H9 (cell line): ENCODE measurements around the gene PRR29. TPM values are rescaled to one million over a fixed set of nuclear protein-coding genes. Genes with fewer than 3 reads are reported as not detected.
"Not testable (repeated sequence)": the region's sequence is repeated elsewhere in the genome, so short reads cannot be mapped to it uniquely, and the experiment has no call there.

Experiments used
- DNase-seq: peaks from one replicate; pipeline ENCODE4 v3.0.0-alpha.2; 2017
- H2AFZ ChIP-seq: one replicate; pipeline ENCODE4 v1.6.1; 2013; ENCODE audit warnings: mild to moderate bottlenecking, low read length, control low read depth, moderate library complexity
- H2AK5ac ChIP-seq: 2 replicates; pipeline ENCODE4 v1.6.1; 2013; ENCODE audit warnings: low read length, control low read depth, mixed read lengths; ENCODE audit not compliant: insufficient read length
- H2BK120ac ChIP-seq: one replicate; pipeline ENCODE4 v1.6.1; 2013; ENCODE audit warnings: low read depth, mild to moderate bottlenecking, low read length, control low read depth, inconsistent platforms; ENCODE audit not compliant: poor library complexity, severe bottlenecking
- H2BK12ac ChIP-seq: 2 replicates; pipeline ENCODE4 v1.6.1; 2013; ENCODE audit warnings: low read length, control low read depth, mixed read lengths, low read depth; ENCODE audit not compliant: insufficient read length
- H2BK15ac ChIP-seq: 2 replicates; pipeline ENCODE4 v1.6.1; 2013; ENCODE audit warnings: low read depth, low read length, control low read depth
- H2BK20ac ChIP-seq: one replicate; pipeline ENCODE4 v1.6.1; 2013; ENCODE audit warnings: low read depth, mild to moderate bottlenecking, low read length, control low read depth, inconsistent platforms; ENCODE audit not compliant: poor library complexity, severe bottlenecking
- H2BK5ac ChIP-seq: 2 replicates; pipeline ENCODE4 v1.6.1; 2013; ENCODE audit warnings: low read length, control low read depth, mixed read lengths; ENCODE audit not compliant: insufficient read length
- H3K14ac ChIP-seq: 2 replicates; pipeline ENCODE4 v1.6.1; 2013; ENCODE audit warnings: low read length, control low read depth; ENCODE audit not compliant: insufficient read depth
- H3K18ac ChIP-seq: 2 replicates; pipeline ENCODE4 v1.6.1; 2013; ENCODE audit warnings: low read depth, mild to moderate bottlenecking, mixed read lengths, low read length, control low read depth; ENCODE audit not compliant: insufficient read length
- H3K23ac ChIP-seq: 2 replicates; pipeline ENCODE4 v1.6.1; 2013; ENCODE audit warnings: low read length, control low read depth, mixed read lengths, low read depth; ENCODE audit not compliant: insufficient read length
- H3K23me2 ChIP-seq: 2 replicates; pipeline ENCODE4 v1.6.1; 2013; ENCODE audit warnings: low read depth, mild to moderate bottlenecking, mixed read lengths, low read length, control low read depth; ENCODE audit not compliant: insufficient read length, poor library complexity, severe bottlenecking
- H3K27ac ChIP-seq: 2 replicates; pipeline ENCODE4 v1.5.1; 2013; ENCODE audit warnings: low read length, control low read depth, mixed read lengths, low read depth; ENCODE audit not compliant: insufficient read length
- H3K27me3 ChIP-seq: 2 replicates; pipeline ENCODE4 v1.6.1; 2013; ENCODE audit warnings: low read length, control low read depth, inconsistent platforms; ENCODE audit not compliant: insufficient read depth
- H3K4ac ChIP-seq: 2 replicates; pipeline ENCODE4 v1.6.1; 2013; ENCODE audit warnings: low read depth, mild to moderate bottlenecking, control low read depth, inconsistent platforms, low read length, moderate library complexity
- H3K4me1 ChIP-seq: 2 replicates; pipeline ENCODE4 v1.6.1; 2013; ENCODE audit warnings: low read length, control low read depth, inconsistent platforms; ENCODE audit not compliant: insufficient read depth
- H3K4me2 ChIP-seq: 2 replicates; pipeline ENCODE4 v1.6.1; 2013; ENCODE audit warnings: low read length, control low read depth, mixed read lengths; ENCODE audit not compliant: insufficient read length, insufficient read depth
- H3K56ac ChIP-seq: 2 replicates; pipeline ENCODE4 v1.6.1; 2013; ENCODE audit warnings: low read depth, mild to moderate bottlenecking, mixed read lengths, low read length, control low read depth; ENCODE audit not compliant: insufficient read length
- H3K79me1 ChIP-seq: 2 replicates; pipeline ENCODE4 v1.6.1; 2013; ENCODE audit warnings: low read depth, mild to moderate bottlenecking, moderate library complexity, low read length, control low read depth, inconsistent platforms; ENCODE audit not compliant: insufficient read depth, poor library complexity, severe bottlenecking
- H3K79me2 ChIP-seq: 2 replicates; pipeline ENCODE4 v1.6.1; 2013; ENCODE audit warnings: low read length, control low read depth, inconsistent platforms; ENCODE audit not compliant: insufficient read depth
- H3K9ac ChIP-seq: 2 replicates; pipeline ENCODE4 v1.6.1; 2013; ENCODE audit warnings: low read length, control low read depth, mixed read lengths; ENCODE audit not compliant: insufficient read length; ENCODE audit errors: extremely low read depth
- H3K9me3 ChIP-seq: one replicate; pipeline ENCODE4 v1.6.1; 2013; ENCODE audit warnings: low read depth, low read length, inconsistent platforms; ENCODE audit not compliant: control insufficient read depth
- H3T11ph ChIP-seq: one replicate; pipeline ENCODE4 v1.6.1; 2013; ENCODE audit warnings: mild to moderate bottlenecking, low read length, control low read depth, inconsistent platforms
- H4K20me1 ChIP-seq: one replicate; pipeline ENCODE4 v1.6.1; 2013; ENCODE audit not compliant: control insufficient read depth, insufficient read length, insufficient read depth
- H4K5ac ChIP-seq: 2 replicates; pipeline ENCODE4 v1.6.1; 2013; ENCODE audit warnings: low read depth, mild to moderate bottlenecking, mixed read lengths, low read length, control low read depth; ENCODE audit not compliant: insufficient read length
- H4K8ac ChIP-seq: replicated peaks from 2 replicates; pipeline ENCODE4 v1.6.1; 2013; ENCODE audit warnings: low read length, control low read depth, mixed read lengths, low read depth; ENCODE audit not compliant: insufficient read length
- H4K91ac ChIP-seq: 2 replicates; pipeline ENCODE4 v1.6.1; 2013; ENCODE audit warnings: low read depth, mild to moderate bottlenecking, moderate library complexity, mixed read lengths, low read length, control low read depth; ENCODE audit not compliant: insufficient read length
- H3K27ac Mint-ChIP-seq, 3 experiments: 2 replicates in 2 of 3; 3 replicates in 1 of 3; pipeline ENCODE4 v1.8.0; 2020 to 2021; ENCODE audit warnings: mixed read lengths in 3 of 3, mild to moderate bottlenecking in 1 of 3, moderate library complexity in 1 of 3
- H3K27me3 Mint-ChIP-seq: 2 replicates; pipeline ENCODE4 v1.8.0; 2021; ENCODE audit warnings: low read depth, mild to moderate bottlenecking, moderate library complexity, mixed read lengths
- H3K36me3 Mint-ChIP-seq, 3 experiments: 2 replicates in 2 of 3; 3 replicates in 1 of 3; pipeline ENCODE4 v1.8.0; 2020 to 2021; ENCODE audit warnings: low read depth in 3 of 3, mixed read lengths in 3 of 3; ENCODE audit not compliant: insufficient read depth in 1 of 3
- H3K4me1 Mint-ChIP-seq, 2 experiments: 2 replicates each; pipeline ENCODE4 v1.8.0; 2020; ENCODE audit warnings: mixed read lengths in 2 of 2
- H3K4me3 Mint-ChIP-seq, 2 experiments: 2 replicates in 1 of 2; 3 replicates in 1 of 2; pipeline ENCODE4 v1.8.0; 2020 to 2021; ENCODE audit warnings: mild to moderate bottlenecking in 2 of 2, mixed read lengths in 2 of 2, moderate library complexity in 1 of 2
- H3K9me3 Mint-ChIP-seq, 2 experiments: 2 replicates in 1 of 2; 3 replicates in 1 of 2; pipeline ENCODE4 v1.8.0; 2020; ENCODE audit warnings: mild to moderate bottlenecking in 2 of 2, mixed read lengths in 2 of 2, moderate library complexity in 1 of 2
- CTCF ChIP-seq: fragments of 200-600 bp; sonication (generic); conservative IDR thresholded peaks from 3 replicates; pipeline ENCODE4 v1.8.0; 2021; ENCODE audit warnings: antibody characterized with exemption, mild to moderate bottlenecking
- WGBS: extraction: QIAGEN DNeasy Blood & Tissue Kit; methylation state at CpG from one replicate; pipeline ENCODE4 v1.1.7; 2013; ENCODE audit warnings: missing lambda C conversion rate, low lambda C conversion rate, mixed read lengths; ENCODE audit not compliant: insufficient read length; ENCODE audit errors: extremely low coverage; 5-methylcytosine and 5-hydroxymethylcytosine counted together
- total RNA-seq: library from RNA; stranded (reverse); gene quantifications from 2 replicates; pipeline ENCODE4 v1.2.1, GENCODE V29; 2021

Gene PRR29
- total RNA-seq, 1 experiment from 2014 or later: 0.87 TPM

- no peak overlapping the region for H2BK12ac ChIP-seq
- peaks cover 15% of the 10 kb centered on the region in 2 experiments for H3K9me3 Mint-ChIP-seq
- no peaks in the 10 kb centered on the region for H3K27me3 ChIP-seq
- H2BK15ac ChIP-seq: no peak overlapping the region
- peaks cover 5% of the 10 kb centered on the region for H3K9me3 ChIP-seq
- no peak overlapping the region for H4K91ac ChIP-seq
- H3K4ac ChIP-seq: no peak overlapping the region
- TF ChIP-seq CTCF: no peak
- no peaks in the 10 kb centered on the region for H4K20me1 ChIP-seq
- peaks cover 3% of the 10 kb centered on the region for H3K27me3 Mint-ChIP-seq
- H3K79me1 ChIP-seq: no peaks in the 10 kb centered on the region
- no peak overlapping the region for H3K4me3 Mint-ChIP-seq
- no peak overlapping the region for H2AFZ ChIP-seq
- peaks cover 7 to 10% of the 10 kb centered on the region in 2 experiments for H3K4me1 Mint-ChIP-seq
- H3K18ac ChIP-seq: no peak overlapping the region
- H2BK120ac ChIP-seq: no peak overlapping the region
- no peak overlapping the region for H2AK5ac ChIP-seq
- H2BK20ac ChIP-seq: no peak overlapping the region
- H2BK5ac ChIP-seq: no peak overlapping the region
- no peak overlapping the region for H3K56ac ChIP-seq
- H3K23me2 ChIP-seq: no peaks in the 10 kb centered on the region
- no peak overlapping the region for H3K4me2 ChIP-seq
- H3K27ac ChIP-seq: no peak overlapping the region
- no peaks in the 10 kb centered on the region for H3K79me2 ChIP-seq
- no peaks in the 10 kb centered on the region for H3K4me1 ChIP-seq
- H3K23ac ChIP-seq: no peak overlapping the region
- no peak overlapping the region for H4K5ac ChIP-seq
- DNase-seq: no peak
- peaks cover 6 to 13% (median 11%) of the 10 kb centered on the region in 3 experiments; a peak in 6 of 7 replicates for H3K36me3 Mint-ChIP-seq
- no CpG with 5 or more reads among the region's 13 CpGs for WGBS
- no peak overlapping the region for H3T11ph ChIP-seq
- no peak overlapping the region for H3K27ac Mint-ChIP-seq
- H3K14ac ChIP-seq: no peak overlapping the region
- H4K8ac ChIP-seq: no peak overlapping the region
- H3K9ac ChIP-seq: no peak overlapping the region
These were observed 19.6 kb upstream of the PRR29 start for GRCh38 chr17:63978272-63979200.

- H2BK15ac ChIP-seq, H3K4me1 ChIP-seq, H3K23ac ChIP-seq, H3K27ac ChIP-seq, H4K91ac ChIP-seq, H3K4me2 ChIP-seq, H2BK5ac ChIP-seq, H3K9me3 ChIP-seq, H2AK5ac ChIP-seq, H3K27me3 ChIP-seq, H4K8ac ChIP-seq, H2BK12ac ChIP-seq, H4K20me1 ChIP-seq, H2AFZ ChIP-seq, H3K14ac ChIP-seq, H3K18ac ChIP-seq, H3K4me1 Mint-ChIP-seq, H3K4ac ChIP-seq, H3K79me2 ChIP-seq, H2BK20ac ChIP-seq, H3T11ph ChIP-seq, DNase-seq, H3K79me1 ChIP-seq, H3K27ac Mint-ChIP-seq, H2BK120ac ChIP-seq, H4K5ac ChIP-seq, H3K56ac ChIP-seq, H3K27me3 Mint-ChIP-seq, H3K4me3 Mint-ChIP-seq, H3K9ac ChIP-seq, H3K23me2 ChIP-seq: not testable (repeated sequence)
- WGBS: no CpG with 5 or more reads among the region's 2 CpGs
- Mint-ChIP-seq H3K36me3 (peaks cover 6 to 13% (median 11%) of the 10 kb centered on the region in 3 experiments; a peak in 6 of 7 replicates), H3K9me3 (peaks cover 15% of the 10 kb centered on the region in 2 experiments)
These were observed 15.5 kb upstream of the PRR29 start for GRCh38 chr17:63982641-63983040.
